Measurements from ENCODE around the gene BTBD16.

- TF ChIP-seq POLR2A (IDR thresholded peaks at IDR 0.05) (no peak), CTCF (IDR thresholded peaks at IDR 0.05) (no peak), POLR2AphosphoS5 (IDR thresholded peaks at IDR 0.05) (no peak)
Measured at GRCh38 chr10:122252805-122253204, 18.3 kb upstream of the BTBD16 start.

Data from prostate gland (tissue), 2 donors.